ENCODE measurements around the gene CDK17.

Gene CDK17

DNA sequence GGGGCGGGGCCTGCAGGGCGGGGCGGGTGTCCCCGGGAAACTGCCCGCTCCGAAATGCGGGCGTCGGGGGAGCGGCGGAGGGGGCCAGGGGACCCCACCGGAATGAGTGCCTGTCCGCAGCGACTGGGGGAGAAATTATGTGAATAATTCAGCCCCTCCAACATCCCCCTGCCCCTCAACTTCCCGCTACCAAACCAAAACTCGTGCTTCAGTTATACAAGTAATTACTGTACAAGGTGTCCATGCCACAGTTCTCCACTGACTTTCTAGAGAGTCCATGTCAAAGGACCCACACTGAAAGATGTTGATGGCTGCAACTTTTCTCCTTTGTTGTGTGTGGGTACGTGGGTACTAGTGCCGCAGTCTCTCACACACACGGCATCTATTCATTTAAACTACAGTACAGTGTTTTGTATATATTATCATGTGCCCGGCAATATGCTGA is 414 bp upstream of the CDK17 start:
- Histone ChIP-seq H3K27me3 (ENCODE audit: insufficient read depth, low read length, poor library complexity, severe bottlenecking) (peaks cover 4% of the 10 kb centered on the region), H3K9me2 (replicated peaks; ENCODE audit: low read depth, low read length) (no peaks in the 10 kb centered on the region), H3K4me1 (ENCODE audit: insufficient read depth, low read length, poor library complexity, severe bottlenecking) (peaks cover 39% of the 10 kb centered on the region), H3K4me3 (ENCODE audit: low read length, poor library complexity, severe bottlenecking) (peak overlapping the region; percentile 89), H3K9ac (ENCODE audit: low read depth, low read length, poor library complexity, severe bottlenecking) (peak overlapping the region; percentile 84), H4K20me1 (ENCODE audit: insufficient read depth, low read length, poor library complexity, severe bottlenecking) (peaks cover 34% of the 10 kb centered on the region), H3K36me3 (ENCODE audit: insufficient read depth, low read length) (no peaks in the 10 kb centered on the region), H2AFZ (ENCODE audit: low read length) (peak overlapping the region; percentile 94), H3F3A (ENCODE audit: low read depth) (peaks cover 15% of the 10 kb centered on the region), H3K9me3 (ENCODE audit: insufficient read depth, low read depth, low read length) (no peaks in the 10 kb centered on the region), H3K79me2 (ENCODE audit: insufficient read depth, low read length) (peaks cover 37% of the 10 kb centered on the region), H3K4me2 (ENCODE audit: low read depth, low read length, poor library complexity, severe bottlenecking) (peak overlapping the region; percentile 97)
- TF ChIP-seq, protein P1, sequence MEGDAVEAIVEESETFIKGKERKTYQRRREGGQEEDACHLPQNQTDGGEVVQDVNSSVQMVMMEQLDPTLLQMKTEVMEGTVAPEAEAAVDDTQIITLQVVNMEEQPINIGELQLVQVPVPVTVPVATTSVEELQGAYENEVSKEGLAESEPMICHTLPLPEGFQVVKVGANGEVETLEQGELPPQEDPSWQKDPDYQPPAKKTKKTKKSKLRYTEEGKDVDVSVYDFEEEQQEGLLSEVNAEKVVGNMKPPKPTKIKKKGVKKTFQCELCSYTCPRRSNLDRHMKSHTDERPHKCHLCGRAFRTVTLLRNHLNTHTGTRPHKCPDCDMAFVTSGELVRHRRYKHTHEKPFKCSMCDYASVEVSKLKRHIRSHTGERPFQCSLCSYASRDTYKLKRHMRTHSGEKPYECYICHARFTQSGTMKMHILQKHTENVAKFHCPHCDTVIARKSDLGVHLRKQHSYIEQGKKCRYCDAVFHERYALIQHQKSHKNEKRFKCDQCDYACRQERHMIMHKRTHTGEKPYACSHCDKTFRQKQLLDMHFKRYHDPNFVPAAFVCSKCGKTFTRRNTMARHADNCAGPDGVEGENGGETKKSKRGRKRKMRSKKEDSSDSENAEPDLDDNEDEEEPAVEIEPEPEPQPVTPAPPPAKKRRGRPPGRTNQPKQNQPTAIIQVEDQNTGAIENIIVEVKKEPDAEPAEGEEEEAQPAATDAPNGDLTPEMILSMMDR (conservative IDR thresholded peaks at IDR 0.05; ENCODE audit: low read length): no peak
- no peak for TF ChIP-seq EZH2phosphoT487 (IDR thresholded peaks at IDR 0.05; ENCODE audit: borderline replicate concordance)

DNA sequence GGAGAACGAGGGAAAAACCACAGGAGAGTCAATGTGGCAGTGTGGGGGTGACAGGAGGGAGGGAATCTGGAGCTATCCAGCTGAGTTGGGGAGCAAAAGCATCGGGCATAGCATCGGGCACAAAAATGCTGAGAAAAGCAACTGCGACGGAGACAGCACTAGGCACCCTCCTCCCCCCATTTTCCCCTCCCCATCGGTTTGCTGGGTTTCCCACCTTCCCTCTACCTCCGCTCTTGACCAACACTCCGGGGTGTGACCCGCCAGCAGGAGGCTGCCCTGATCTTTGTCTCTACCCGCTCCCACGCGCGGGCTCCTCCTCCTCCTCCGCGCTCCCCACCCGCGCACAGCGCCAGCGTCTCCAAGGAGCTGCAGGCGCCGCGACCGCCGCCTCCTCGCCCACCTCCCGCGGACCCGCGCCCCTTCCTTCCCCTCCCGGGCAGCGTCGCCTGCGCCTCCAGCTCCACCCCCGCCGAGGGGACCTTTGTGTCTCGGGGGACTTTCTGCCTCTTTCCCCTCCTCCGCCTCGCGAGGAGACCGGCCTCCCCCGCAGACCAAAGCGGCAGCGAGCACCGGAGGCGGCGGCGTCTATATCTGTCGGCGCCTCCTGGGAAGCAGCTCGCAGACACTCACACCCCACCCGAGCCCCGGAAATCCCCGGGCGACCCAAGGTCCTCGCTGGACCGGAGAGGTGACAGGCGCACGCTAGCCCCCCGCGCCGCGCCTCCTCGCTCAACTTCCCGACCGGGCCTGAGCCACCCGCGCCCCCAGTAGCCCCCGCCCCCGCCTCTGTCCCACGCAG is 920 bp downstream of the CDK17 start:
- no peaks in the 10 kb centered on the region for H3K36me3 ChIP-seq (ENCODE audit: insufficient read depth, low read length)
- peaks cover 13% of the 10 kb centered on the region for H3F3A ChIP-seq (ENCODE audit: low read depth)
- H3K27me3 ChIP-seq (ENCODE audit: insufficient read depth, low read length, poor library complexity, severe bottlenecking): peaks cover 4% of the 10 kb centered on the region
- peaks cover 46% of the 10 kb centered on the region for H3K4me1 ChIP-seq (ENCODE audit: insufficient read depth, low read length, poor library complexity, severe bottlenecking)
- peak overlapping the region; percentile 79; the same call in 1 of the 2 replicates for H2AFZ ChIP-seq (ENCODE audit: low read length)
- peaks cover 42% of the 10 kb centered on the region for H4K20me1 ChIP-seq (ENCODE audit: insufficient read depth, low read length, poor library complexity, severe bottlenecking)
- no peaks in the 10 kb centered on the region for H3K9me2 ChIP-seq (replicated peaks; ENCODE audit: low read depth, low read length)
- H3K4me2 ChIP-seq (ENCODE audit: low read depth, low read length, poor library complexity, severe bottlenecking): peak overlapping the region; percentile 84
- TF ChIP-seq, protein P1 (conservative IDR thresholded peaks at IDR 0.05; ENCODE audit: low read length): 0 out of 2 replicates have a peak, but pooled peaks have one; percentile 27
- TF ChIP-seq EZH2phosphoT487 (IDR thresholded peaks at IDR 0.05; ENCODE audit: borderline replicate concordance): no peak
- peak overlapping the region; percentile 84 for H3K9ac ChIP-seq (ENCODE audit: low read depth, low read length, poor library complexity, severe bottlenecking)
- peaks cover 48% of the 10 kb centered on the region for H3K79me2 ChIP-seq (ENCODE audit: insufficient read depth, low read length)
- peak overlapping the region; percentile 89 for H3K4me3 ChIP-seq (ENCODE audit: low read length, poor library complexity, severe bottlenecking)
- no peaks in the 10 kb centered on the region for H3K9me3 ChIP-seq (ENCODE audit: insufficient read depth, low read depth, low read length)

DNA sequence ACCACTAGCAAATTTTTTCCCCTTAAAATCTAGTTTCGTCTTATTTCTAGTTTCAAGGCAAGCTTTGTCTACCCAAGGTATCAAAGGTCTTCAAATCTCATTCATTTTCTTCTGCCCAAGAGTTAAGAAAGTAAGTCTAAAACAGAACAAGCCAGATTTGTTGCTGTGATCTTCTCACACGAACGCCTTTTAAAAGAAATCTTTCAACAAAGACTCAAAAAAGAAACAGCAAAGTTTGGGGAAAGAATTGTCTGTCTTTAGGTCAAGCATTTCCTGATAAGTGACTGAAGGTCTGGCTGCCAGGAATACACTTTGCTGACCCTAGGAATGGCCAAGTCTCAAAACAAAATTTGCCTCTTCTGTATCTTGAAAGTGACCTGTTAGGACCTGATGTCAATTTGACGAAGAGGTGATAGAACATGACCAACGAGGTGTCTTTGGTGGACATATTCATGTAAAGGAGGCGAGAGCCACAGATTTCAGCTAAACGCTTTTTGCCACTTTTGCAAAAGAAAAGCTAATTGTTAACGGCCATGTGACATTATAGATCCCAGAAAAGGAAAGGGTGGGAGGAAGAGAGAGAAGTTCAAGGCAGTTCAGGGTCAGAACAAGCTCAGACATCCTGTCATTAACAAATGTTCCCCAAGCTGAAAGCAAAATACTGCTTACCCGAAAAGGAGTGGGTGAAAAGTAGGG is 1.7 kb downstream of the CDK17 start:
- peaks cover 4% of the 10 kb centered on the region for H3K27me3 ChIP-seq (ENCODE audit: insufficient read depth, low read length, poor library complexity, severe bottlenecking)
- peaks cover 55% of the 10 kb centered on the region for H3K79me2 ChIP-seq (ENCODE audit: insufficient read depth, low read length)
- peak overlapping the region; percentile 89 for H3K4me3 ChIP-seq (ENCODE audit: low read length, poor library complexity, severe bottlenecking)
- TF ChIP-seq EZH2phosphoT487 (IDR thresholded peaks at IDR 0.05; ENCODE audit: borderline replicate concordance): no peak
- TF ChIP-seq, protein P1 (conservative IDR thresholded peaks at IDR 0.05; ENCODE audit: low read length): no peak
- no peaks in the 10 kb centered on the region for H3K36me3 ChIP-seq (ENCODE audit: insufficient read depth, low read length)
- peaks cover 8% of the 10 kb centered on the region for H3F3A ChIP-seq (ENCODE audit: low read depth)
- no peaks in the 10 kb centered on the region for H3K9me3 ChIP-seq (ENCODE audit: insufficient read depth, low read depth, low read length)
- H2AFZ ChIP-seq (ENCODE audit: low read length): 0 out of 2 replicates have a peak overlapping the region, but pooled peaks have one; percentile 79
- peaks cover 46% of the 10 kb centered on the region for H3K4me1 ChIP-seq (ENCODE audit: insufficient read depth, low read length, poor library complexity, severe bottlenecking)
- H3K9ac ChIP-seq (ENCODE audit: low read depth, low read length, poor library complexity, severe bottlenecking): peak overlapping the region; percentile 84
- H3K9me2 ChIP-seq (replicated peaks; ENCODE audit: low read depth, low read length): no peaks in the 10 kb centered on the region
- peaks cover 48% of the 10 kb centered on the region for H4K20me1 ChIP-seq (ENCODE audit: insufficient read depth, low read length, poor library complexity, severe bottlenecking)
- H3K4me2 ChIP-seq (ENCODE audit: low read depth, low read length, poor library complexity, severe bottlenecking): peak overlapping the region; percentile 84
